Retinal pigment epithelial cell (primary cell): ENCODE results near the gene ARID3A.

ENCODE experiments used
- DNase-seq: peaks from one replicate; pipeline ENCODE4 v3.0.0-alpha.2; 2010; ENCODE audit warnings: low read depth
- H3K4me3 ChIP-seq: 2 replicates; pipeline ENCODE4 v1.5.1; 2011; ENCODE audit warnings: mild to moderate bottlenecking, low read length, control low read depth, moderate library complexity
- CTCF ChIP-seq: conservative IDR thresholded peaks from 2 replicates; pipeline ENCODE4 v1.5.1; 2011; ENCODE audit warnings: low read depth, low read length, control low read depth, inconsistent platforms

The ARID3A gene

GRCh38 chr19:972281-972680 is 46.4 kb downstream of the ARID3A start:
- no peak for DNase-seq
- no peak overlapping the region for H3K4me3 ChIP-seq
- TF ChIP-seq CTCF: no peak

- DNase-seq: no peak
- no peak for TF ChIP-seq CTCF
- no peak overlapping the region for H3K4me3 ChIP-seq
Observed at GRCh38 chr19:973726-974563, 48.1 kb downstream of the ARID3A start.

- TF ChIP-seq CTCF: no peak
- H3K4me3 ChIP-seq: no peak overlapping the region
- DNase-seq: no peak
Observed at GRCh38 chr19:974564-975257, 48.9 kb downstream of the ARID3A start.

- no peak for TF ChIP-seq CTCF
- DNase-seq: no peak
- no peak overlapping the region for H3K4me3 ChIP-seq
Observed at GRCh38 chr19:976476-976875, 50.6 kb downstream of the ARID3A start.

- no peak for TF ChIP-seq CTCF
- DNase-seq: no peak
- H3K4me3 ChIP-seq: no peak overlapping the region
Observed at GRCh38 chr19:977058-977464, 51.2 kb downstream of the ARID3A start.

- H3K4me3 ChIP-seq: no peak overlapping the region
- no peak for DNase-seq
- TF ChIP-seq CTCF: no peak
Observed at GRCh38 chr19:979318-979741, 53.5 kb downstream of the ARID3A start.
